Left ventricle myocardium inferior (tissue), 1 donor: Measurements from ENCODE around the gene GAB2. TPM values are rescaled to one million over a fixed set of nuclear protein-coding genes. Genes with fewer than 3 reads are reported as not detected.

Source experiments
- DNase-seq: peaks from one replicate; pipeline ENCODE4 v3.0.0-alpha.2; 2020
- H3K27ac ChIP-seq: fragments of 200-600 bp; replicated peaks from 2 replicates; pipeline ENCODE4 v1.8.0; 2021
- H3K27me3 ChIP-seq: fragments of 200-600 bp; 2 replicates; pipeline ENCODE4 v1.8.0; 2021; ENCODE audit warnings: low read depth
- H3K36me3 ChIP-seq: fragments of 200-600 bp; 2 replicates; pipeline ENCODE4 v1.8.0; 2021
- H3K4me1 ChIP-seq: fragments of 200-600 bp; 2 replicates; pipeline ENCODE4 v1.8.0; 2021
- H3K4me3 ChIP-seq: fragments of 200-600 bp; 2 replicates; pipeline ENCODE4 v1.8.0; 2021; ENCODE audit warnings: mild to moderate bottlenecking, moderate library complexity
- H3K9me3 ChIP-seq: fragments of 200-600 bp; replicated peaks from 2 replicates; pipeline ENCODE4 v1.8.0; 2021
- CTCF ChIP-seq: fragments of 200-600 bp; IDR thresholded peaks from 2 replicates; pipeline ENCODE4 v1.8.0; 2021; ENCODE audit warnings: antibody characterized with exemption, mild to moderate bottlenecking, borderline replicate concordance
- intact Hi-C: fragments of 100-400 bp; cut with micrococcal nuclease; formaldehyde crosslinking; loops from one replicate; pipeline ENCODE4 v1.11.0; 2022
- total RNA-seq: library from RNA; stranded (reverse); fragmentation: NEBNext Ultra II Directional; extraction: Animal tissue kit (Norgen Biotek cat#: 25700); gene quantifications from one replicate; pipeline ENCODE4 v1.2.1, GENCODE V29; 2021
- donor health status: DM: no; HTN: yes; CAD: no; lungs with severe emphysema.

GAB2 gene
- total RNA-seq, 1 donor from 2014 or later: 27.4 TPM

GRCh38 chr11:78221396-78222315 lies 196.0 kb downstream of the GAB2 start:
- TF ChIP-seq CTCF: no peak
- intact Hi-C loops: loop anchor here (10.0 kb wide), 1 partner anchor 343 kb away; no protein-coding TSS in a partner anchor
- H3K4me1 ChIP-seq: no peaks in the 10 kb centered on the region
- no peak overlapping the region for H3K4me3 ChIP-seq
- no peak for DNase-seq
- H3K36me3 ChIP-seq: peaks cover 88% of the 10 kb centered on the region
- no peaks in the 10 kb centered on the region for H3K27me3 ChIP-seq
- H3K27ac ChIP-seq: no peak overlapping the region
- H3K9me3 ChIP-seq: no peaks in the 10 kb centered on the region

- no peaks in the 10 kb centered on the region for H3K4me1 ChIP-seq
- H3K27ac ChIP-seq: no peak overlapping the region
- intact Hi-C loops: loop anchor here (10.0 kb wide), 1 partner anchor 344 kb away; no protein-coding TSS in a partner anchor
- no peak for DNase-seq
- no peak for TF ChIP-seq CTCF
- no peak overlapping the region for H3K4me3 ChIP-seq
- H3K9me3 ChIP-seq: no peaks in the 10 kb centered on the region
- peaks cover 88% of the 10 kb centered on the region for H3K36me3 ChIP-seq
- H3K27me3 ChIP-seq: no peaks in the 10 kb centered on the region
These were observed 197.1 kb downstream of the GAB2 start for GRCh38 chr11:78220218-78221157.

- H3K9me3 ChIP-seq: no peaks in the 10 kb centered on the region
- H3K27ac ChIP-seq: no peak overlapping the region
- no peak for DNase-seq
- H3K27me3 ChIP-seq: no peaks in the 10 kb centered on the region
- peaks cover 88% of the 10 kb centered on the region for H3K36me3 ChIP-seq
- no peak for TF ChIP-seq CTCF
- H3K4me1 ChIP-seq: no peaks in the 10 kb centered on the region
- intact Hi-C loops: loop anchor here (10.0 kb wide), 1 partner anchor 345 kb away; no protein-coding TSS in a partner anchor
- no peak overlapping the region for H3K4me3 ChIP-seq
These were observed 198.0 kb downstream of the GAB2 start for GRCh38 chr11:78219493-78220217.

- intact Hi-C loops: no loop called here
- Histone ChIP-seq H3K4me3 (no peak overlapping the region), H3K36me3 (peaks cover 84% of the 10 kb centered on the region), H3K4me1 (no peaks in the 10 kb centered on the region), H3K9me3 (no peaks in the 10 kb centered on the region), H3K27ac (no peak overlapping the region), H3K27me3 (no peaks in the 10 kb centered on the region)
- DNase-seq: no peak
- TF ChIP-seq CTCF: no peak
These were observed 198.7 kb downstream of the GAB2 start for GRCh38 chr11:78218707-78219492.
